ENCODE data around the gene NINL.

- TF ChIP-seq, protein P1, sequence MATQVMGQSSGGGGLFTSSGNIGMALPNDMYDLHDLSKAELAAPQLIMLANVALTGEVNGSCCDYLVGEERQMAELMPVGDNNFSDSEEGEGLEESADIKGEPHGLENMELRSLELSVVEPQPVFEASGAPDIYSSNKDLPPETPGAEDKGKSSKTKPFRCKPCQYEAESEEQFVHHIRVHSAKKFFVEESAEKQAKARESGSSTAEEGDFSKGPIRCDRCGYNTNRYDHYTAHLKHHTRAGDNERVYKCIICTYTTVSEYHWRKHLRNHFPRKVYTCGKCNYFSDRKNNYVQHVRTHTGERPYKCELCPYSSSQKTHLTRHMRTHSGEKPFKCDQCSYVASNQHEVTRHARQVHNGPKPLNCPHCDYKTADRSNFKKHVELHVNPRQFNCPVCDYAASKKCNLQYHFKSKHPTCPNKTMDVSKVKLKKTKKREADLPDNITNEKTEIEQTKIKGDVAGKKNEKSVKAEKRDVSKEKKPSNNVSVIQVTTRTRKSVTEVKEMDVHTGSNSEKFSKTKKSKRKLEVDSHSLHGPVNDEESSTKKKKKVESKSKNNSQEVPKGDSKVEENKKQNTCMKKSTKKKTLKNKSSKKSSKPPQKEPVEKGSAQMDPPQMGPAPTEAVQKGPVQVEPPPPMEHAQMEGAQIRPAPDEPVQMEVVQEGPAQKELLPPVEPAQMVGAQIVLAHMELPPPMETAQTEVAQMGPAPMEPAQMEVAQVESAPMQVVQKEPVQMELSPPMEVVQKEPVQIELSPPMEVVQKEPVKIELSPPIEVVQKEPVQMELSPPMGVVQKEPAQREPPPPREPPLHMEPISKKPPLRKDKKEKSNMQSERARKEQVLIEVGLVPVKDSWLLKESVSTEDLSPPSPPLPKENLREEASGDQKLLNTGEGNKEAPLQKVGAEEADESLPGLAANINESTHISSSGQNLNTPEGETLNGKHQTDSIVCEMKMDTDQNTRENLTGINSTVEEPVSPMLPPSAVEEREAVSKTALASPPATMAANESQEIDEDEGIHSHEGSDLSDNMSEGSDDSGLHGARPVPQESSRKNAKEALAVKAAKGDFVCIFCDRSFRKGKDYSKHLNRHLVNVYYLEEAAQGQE (IDR thresholded peaks at IDR 0.05; ENCODE audit: insufficient read depth in 1 of 2, low read depth in 2 of 2, low read length in 2 of 2): no peak
- TF ChIP-seq SIN3A (IDR thresholded peaks at IDR 0.05; ENCODE audit: borderline replicate concordance, insufficient read depth, low read length): no peak
Observed at GRCh38 chr20:25545171-25545570, 40.2 kb downstream of the NINL start.
